ENCODE data around the gene HAUS8.
"Not testable (repeated sequence)": the region's sequence is repeated elsewhere in the genome, so short reads cannot be mapped to it uniquely, and the experiment has no call there.

Gene HAUS8

GRCh38 chr19:17101686-17102628 is 26.7 kb upstream of the HAUS8 start:
- no peak for DNase-seq

GRCh38 chr19:17098326-17098725 is 23.1 kb upstream of the HAUS8 start:
- no peak for DNase-seq

GRCh38 chr19:17097593-17098126 is 22.4 kb upstream of the HAUS8 start:
- peak; percentile 58 for DNase-seq

GRCh38 chr19:17095141-17095919 is 20.1 kb upstream of the HAUS8 start:
- no peak for DNase-seq

- not testable (repeated sequence) for DNase-seq
These were observed 19.4 kb upstream of the HAUS8 start for GRCh38 chr19:17094694-17095093.

GRCh38 chr19:17092696-17093095 is 17.4 kb upstream of the HAUS8 start:
- DNase-seq: no peak

- peak; percentile 90 for DNase-seq
These were observed 16.6 kb upstream of the HAUS8 start for GRCh38 chr19:17091758-17092333.

- peak; percentile 97 for DNase-seq
These were observed 15.3 kb upstream of the HAUS8 start for GRCh38 chr19:17090583-17090982.

GRCh38 chr19:17088552-17088951 is 13.3 kb upstream of the HAUS8 start:
- DNase-seq: no peak

- DNase-seq: no peak
These were observed 11.6 kb upstream of the HAUS8 start for GRCh38 chr19:17086834-17087233.

GRCh38 chr19:17086120-17086519 is 10.9 kb upstream of the HAUS8 start:
- no peak for DNase-seq

GRCh38 chr19:17081672-17082630 is 6.7 kb upstream of the HAUS8 start:
- DNase-seq: peak; percentile 30

GRCh38 chr19:17080440-17080801 is 5.2 kb upstream of the HAUS8 start:
- peak; percentile 57 for DNase-seq

- peak; percentile 95 for DNase-seq
These were observed 4.6 kb upstream of the HAUS8 start for GRCh38 chr19:17079710-17080439.

GRCh38 chr19:17078920-17079709 is 3.9 kb upstream of the HAUS8 start:
- DNase-seq: peak; percentile 77

- DNase-seq: peak; percentile 82
These were observed 3.0 kb upstream of the HAUS8 start for GRCh38 chr19:17078036-17078919.

- DNase-seq: no peak
These were observed 2.3 kb upstream of the HAUS8 start for GRCh38 chr19:17077447-17078028.

- peak; percentile 38 for DNase-seq
These were observed 1.3 kb upstream of the HAUS8 start for GRCh38 chr19:17076543-17076991.

Data from inflammatory macrophage treated with lipopolysaccharide for 4 hours (primary cell).